K562 (cell line): Measurements from ENCODE around the gene AIM2. TPM values are rescaled to one million over a fixed set of nuclear protein-coding genes. Genes with fewer than 3 reads are reported as not detected.

Experiments
- ARID1B ChIP-seq: fragments of 450-650 bp; IDR thresholded peaks from 2 replicates; pipeline ENCODE4 v1.6.1; 2016; ENCODE audit warnings: antibody characterized with exemption, mild to moderate bottlenecking, inconsistent platforms
- CHD2 ChIP-seq: IDR thresholded peaks from 2 replicates; pipeline ENCODE4 v1.6.1; 2011; ENCODE audit warnings: low read depth, low read length
- HNRNPUL1 ChIP-seq: fragments of 200-400 bp; formaldehyde crosslinking; IDR thresholded peaks from 2 replicates; pipeline ENCODE4 v1.6.1; 2017; ENCODE audit warnings: low read length
- ILK ChIP-seq: fragments of 450-650 bp; IDR thresholded peaks from 2 replicates; pipeline ENCODE4 v1.6.1; 2016; ENCODE audit warnings: missing genetic modification characterization, low read depth, mild to moderate bottlenecking, missing compliant biosample characterization, moderate library complexity, borderline replicate concordance
- NFIX ChIP-seq: fragments of 250-450 bp; sonication (Bioruptor Pico); IDR thresholded peaks from 2 replicates; pipeline ENCODE4 v1.4.0; 2020; ENCODE audit warnings: low read depth, mild to moderate bottlenecking, moderate library complexity
- POU5F1 ChIP-seq: fragments of 150-350 bp; IDR thresholded peaks from 2 replicates; pipeline ENCODE4 v1.6.1; 2014; ENCODE audit warnings: borderline replicate concordance, low read length, low read depth, mild to moderate bottlenecking; ENCODE audit not compliant: partially characterized antibody
- PPARD ChIP-seq: fragments of 250-450 bp; sonication (Bioruptor Pico); IDR thresholded peaks from 2 replicates; pipeline ENCODE4 v1.8.0; 2022; ENCODE audit warnings: inconsistent platforms, mild to moderate bottlenecking, moderate library complexity
- PRMT5 ChIP-seq: sonication (generic); formaldehyde crosslinking; IDR thresholded peaks from 2 replicates; pipeline ENCODE4 v1.5.0; 2020; ENCODE audit warnings: missing genetic modification reagents
- PYGO2 ChIP-seq: fragments of 450-650 bp; IDR thresholded peaks from 2 replicates; pipeline ENCODE4 v1.6.1; 2016; ENCODE audit warnings: mild to moderate bottlenecking, missing genetic modification characterization, moderate library complexity, missing compliant biosample characterization
- SIX5 ChIP-seq, 2 experiments: IDR thresholded peaks; 2 replicates each; pipeline ENCODE4 v1.6.1; 2011; ENCODE audit warnings: low read length in 2 of 2, borderline replicate concordance in 1 of 2, low read depth in 1 of 2, mild to moderate bottlenecking in 1 of 2, moderate library complexity in 1 of 2; ENCODE audit not compliant: insufficient read depth in 1 of 2
- TCF3 ChIP-seq: sonication (generic); formaldehyde crosslinking; IDR thresholded peaks from 2 replicates; pipeline ENCODE4 v1.4.0; 2020; ENCODE audit warnings: mild to moderate bottlenecking, missing genetic modification reagents
- polyA plus RNA-seq, 8 experiments: library from polyadenylated mRNA; depleted of rRNA in 4 of 8; stranded (reverse) in 5 of 8; unstranded in 3 of 8; fragments of >200 nt; fragmentation: Nextera tagmentation in 2 of 8; fragmentation: Illumina TruSeq in 1 of 8; extraction: Ambion mirVana in 2 of 8; extraction: Trizol in 1 of 8; gene quantifications; 2 replicates each; pipeline versions ENCODE4 v1.2.1 to v1.2.3, GENCODE V29; 2011 to 2014; ENCODE audit warnings: inconsistent platforms in 1 of 8, missing spikeins in 1 of 8
- total RNA-seq, 7 experiments: library from RNA; depleted of rRNA in 6 of 7; stranded (reverse); fragments of >200 nt in 6 of 7; fragmentation: Illumina TruSeq in 2 of 7; extraction: Trizol in 2 of 7; gene quantifications; 2 replicates each; pipeline versions ENCODE4 v1.2.1 to v1.2.3, GENCODE V29; 2011 to 2021; ENCODE audit warnings: low replicate concordance in 1 of 7
- TF ChIP-seq, protein P1 (sequence below): fragments of 450-650 bp; IDR thresholded peaks from 2 replicates; pipeline ENCODE4 v1.6.1; 2016; ENCODE audit warnings: mild to moderate bottlenecking, moderate library complexity
- TF ChIP-seq, protein P2 (sequence below), 2 experiments: fragments of 200-800 bp in 1 of 2; sonication (Bioruptor generic) in 1 of 2; sonication (generic) in 1 of 2; formaldehyde crosslinking in 1 of 2; IDR thresholded peaks in 1 of 2; conservative IDR thresholded peaks in 1 of 2; 2 replicates each; pipeline versions ENCODE4 v1.5.0 to v1.6.1; 2016 to 2020; ENCODE audit warnings: missing compliant biosample characterization in 1 of 2, missing genetic modification characterization in 1 of 2, missing genetic modification reagents in 1 of 2

The AIM2 gene
- total and polyA plus RNA-seq, 9 of the 15 experiments (the other 6 are each of a cell fraction or from before 2014, with no cell fraction given): 0.10 to 0.95 (median 0.22) TPM

DNA sequence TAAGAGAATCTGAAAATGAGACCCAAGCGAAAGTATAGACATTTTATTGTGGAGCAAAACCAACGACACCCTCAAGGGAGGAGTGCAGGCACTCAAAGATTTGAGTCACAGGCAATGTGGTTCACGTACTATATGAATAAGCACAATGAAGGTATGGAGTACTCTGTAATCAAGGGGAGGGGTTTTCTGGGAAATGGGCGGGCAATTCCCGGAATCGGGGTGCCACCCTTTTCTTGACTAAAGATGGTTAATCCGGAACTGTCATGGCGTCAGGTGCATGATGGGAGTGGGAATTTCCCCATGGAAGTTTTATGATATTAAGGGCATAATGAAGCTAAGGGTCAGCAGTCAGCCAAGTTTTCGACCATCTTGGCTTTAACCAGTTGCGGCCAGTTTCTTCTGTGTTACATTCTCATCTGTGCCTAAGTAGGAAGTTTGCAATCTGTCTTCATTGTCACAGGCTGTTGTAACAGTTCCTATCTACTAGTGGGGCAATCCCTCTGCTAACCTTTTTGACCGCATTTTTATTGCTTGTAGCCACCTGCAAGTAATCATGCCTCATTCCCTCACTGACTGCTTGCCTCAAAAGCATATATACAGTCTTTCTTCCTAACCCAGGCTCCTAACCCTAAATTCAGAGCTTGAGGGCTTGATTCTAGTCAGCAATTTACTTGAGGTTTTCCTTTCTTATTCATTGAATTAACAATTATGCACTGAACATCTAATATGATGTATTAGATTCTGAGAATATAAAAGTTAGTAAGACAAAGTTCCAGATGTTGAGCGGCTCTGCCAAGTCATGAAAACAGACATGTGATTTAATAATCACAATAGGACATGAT, 775 bp upstream of the AIM2 start (continued):
- TF ChIP-seq, protein P1, sequence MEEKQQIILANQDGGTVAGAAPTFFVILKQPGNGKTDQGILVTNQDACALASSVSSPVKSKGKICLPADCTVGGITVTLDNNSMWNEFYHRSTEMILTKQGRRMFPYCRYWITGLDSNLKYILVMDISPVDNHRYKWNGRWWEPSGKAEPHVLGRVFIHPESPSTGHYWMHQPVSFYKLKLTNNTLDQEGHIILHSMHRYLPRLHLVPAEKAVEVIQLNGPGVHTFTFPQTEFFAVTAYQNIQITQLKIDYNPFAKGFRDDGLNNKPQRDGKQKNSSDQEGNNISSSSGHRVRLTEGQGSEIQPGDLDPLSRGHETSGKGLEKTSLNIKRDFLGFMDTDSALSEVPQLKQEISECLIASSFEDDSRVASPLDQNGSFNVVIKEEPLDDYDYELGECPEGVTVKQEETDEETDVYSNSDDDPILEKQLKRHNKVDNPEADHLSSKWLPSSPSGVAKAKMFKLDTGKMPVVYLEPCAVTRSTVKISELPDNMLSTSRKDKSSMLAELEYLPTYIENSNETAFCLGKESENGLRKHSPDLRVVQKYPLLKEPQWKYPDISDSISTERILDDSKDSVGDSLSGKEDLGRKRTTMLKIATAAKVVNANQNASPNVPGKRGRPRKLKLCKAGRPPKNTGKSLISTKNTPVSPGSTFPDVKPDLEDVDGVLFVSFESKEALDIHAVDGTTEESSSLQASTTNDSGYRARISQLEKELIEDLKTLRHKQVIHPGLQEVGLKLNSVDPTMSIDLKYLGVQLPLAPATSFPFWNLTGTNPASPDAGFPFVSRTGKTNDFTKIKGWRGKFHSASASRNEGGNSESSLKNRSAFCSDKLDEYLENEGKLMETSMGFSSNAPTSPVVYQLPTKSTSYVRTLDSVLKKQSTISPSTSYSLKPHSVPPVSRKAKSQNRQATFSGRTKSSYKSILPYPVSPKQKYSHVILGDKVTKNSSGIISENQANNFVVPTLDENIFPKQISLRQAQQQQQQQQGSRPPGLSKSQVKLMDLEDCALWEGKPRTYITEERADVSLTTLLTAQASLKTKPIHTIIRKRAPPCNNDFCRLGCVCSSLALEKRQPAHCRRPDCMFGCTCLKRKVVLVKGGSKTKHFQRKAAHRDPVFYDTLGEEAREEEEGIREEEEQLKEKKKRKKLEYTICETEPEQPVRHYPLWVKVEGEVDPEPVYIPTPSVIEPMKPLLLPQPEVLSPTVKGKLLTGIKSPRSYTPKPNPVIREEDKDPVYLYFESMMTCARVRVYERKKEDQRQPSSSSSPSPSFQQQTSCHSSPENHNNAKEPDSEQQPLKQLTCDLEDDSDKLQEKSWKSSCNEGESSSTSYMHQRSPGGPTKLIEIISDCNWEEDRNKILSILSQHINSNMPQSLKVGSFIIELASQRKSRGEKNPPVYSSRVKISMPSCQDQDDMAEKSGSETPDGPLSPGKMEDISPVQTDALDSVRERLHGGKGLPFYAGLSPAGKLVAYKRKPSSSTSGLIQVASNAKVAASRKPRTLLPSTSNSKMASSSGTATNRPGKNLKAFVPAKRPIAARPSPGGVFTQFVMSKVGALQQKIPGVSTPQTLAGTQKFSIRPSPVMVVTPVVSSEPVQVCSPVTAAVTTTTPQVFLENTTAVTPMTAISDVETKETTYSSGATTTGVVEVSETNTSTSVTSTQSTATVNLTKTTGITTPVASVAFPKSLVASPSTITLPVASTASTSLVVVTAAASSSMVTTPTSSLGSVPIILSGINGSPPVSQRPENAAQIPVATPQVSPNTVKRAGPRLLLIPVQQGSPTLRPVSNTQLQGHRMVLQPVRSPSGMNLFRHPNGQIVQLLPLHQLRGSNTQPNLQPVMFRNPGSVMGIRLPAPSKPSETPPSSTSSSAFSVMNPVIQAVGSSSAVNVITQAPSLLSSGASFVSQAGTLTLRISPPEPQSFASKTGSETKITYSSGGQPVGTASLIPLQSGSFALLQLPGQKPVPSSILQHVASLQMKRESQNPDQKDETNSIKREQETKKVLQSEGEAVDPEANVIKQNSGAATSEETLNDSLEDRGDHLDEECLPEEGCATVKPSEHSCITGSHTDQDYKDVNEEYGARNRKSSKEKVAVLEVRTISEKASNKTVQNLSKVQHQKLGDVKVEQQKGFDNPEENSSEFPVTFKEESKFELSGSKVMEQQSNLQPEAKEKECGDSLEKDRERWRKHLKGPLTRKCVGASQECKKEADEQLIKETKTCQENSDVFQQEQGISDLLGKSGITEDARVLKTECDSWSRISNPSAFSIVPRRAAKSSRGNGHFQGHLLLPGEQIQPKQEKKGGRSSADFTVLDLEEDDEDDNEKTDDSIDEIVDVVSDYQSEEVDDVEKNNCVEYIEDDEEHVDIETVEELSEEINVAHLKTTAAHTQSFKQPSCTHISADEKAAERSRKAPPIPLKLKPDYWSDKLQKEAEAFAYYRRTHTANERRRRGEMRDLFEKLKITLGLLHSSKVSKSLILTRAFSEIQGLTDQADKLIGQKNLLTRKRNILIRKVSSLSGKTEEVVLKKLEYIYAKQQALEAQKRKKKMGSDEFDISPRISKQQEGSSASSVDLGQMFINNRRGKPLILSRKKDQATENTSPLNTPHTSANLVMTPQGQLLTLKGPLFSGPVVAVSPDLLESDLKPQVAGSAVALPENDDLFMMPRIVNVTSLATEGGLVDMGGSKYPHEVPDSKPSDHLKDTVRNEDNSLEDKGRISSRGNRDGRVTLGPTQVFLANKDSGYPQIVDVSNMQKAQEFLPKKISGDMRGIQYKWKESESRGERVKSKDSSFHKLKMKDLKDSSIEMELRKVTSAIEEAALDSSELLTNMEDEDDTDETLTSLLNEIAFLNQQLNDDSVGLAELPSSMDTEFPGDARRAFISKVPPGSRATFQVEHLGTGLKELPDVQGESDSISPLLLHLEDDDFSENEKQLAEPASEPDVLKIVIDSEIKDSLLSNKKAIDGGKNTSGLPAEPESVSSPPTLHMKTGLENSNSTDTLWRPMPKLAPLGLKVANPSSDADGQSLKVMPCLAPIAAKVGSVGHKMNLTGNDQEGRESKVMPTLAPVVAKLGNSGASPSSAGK: peak; percentile 42; the same call in 1 of the 2 replicates
- TF ChIP-seq, protein P2, sequence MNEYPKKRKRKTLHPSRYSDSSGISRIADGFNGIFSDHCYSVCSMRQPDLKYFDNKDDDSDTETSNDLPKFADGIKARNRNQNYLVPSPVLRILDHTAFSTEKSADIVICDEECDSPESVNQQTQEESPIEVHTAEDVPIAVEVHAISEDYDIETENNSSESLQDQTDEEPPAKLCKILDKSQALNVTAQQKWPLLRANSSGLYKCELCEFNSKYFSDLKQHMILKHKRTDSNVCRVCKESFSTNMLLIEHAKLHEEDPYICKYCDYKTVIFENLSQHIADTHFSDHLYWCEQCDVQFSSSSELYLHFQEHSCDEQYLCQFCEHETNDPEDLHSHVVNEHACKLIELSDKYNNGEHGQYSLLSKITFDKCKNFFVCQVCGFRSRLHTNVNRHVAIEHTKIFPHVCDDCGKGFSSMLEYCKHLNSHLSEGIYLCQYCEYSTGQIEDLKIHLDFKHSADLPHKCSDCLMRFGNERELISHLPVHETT (CRISPR knock-in tag; conservative IDR thresholded peaks at IDR 0.05 in 1 of 2, IDR thresholded peaks at IDR 0.05 in 1 of 2): peak in 1 of 2 experiments; percentile 80; a peak in 2 of 4 replicates
- TF ChIP-seq SIX5 (IDR thresholded peaks at IDR 0.05; ENCODE audit: borderline replicate concordance in 1 of 2, insufficient read depth in 1 of 2, low read depth in 1 of 2, low read length in 2 of 2): peak; percentile 38 to 63; a peak in 3 of 4 replicates
- TF ChIP-seq POU5F1: no peak
- TF ChIP-seq HNRNPUL1: no peak
- peak; percentile 72; the same call in 1 of the 2 replicates for TF ChIP-seq ARID1B
- no peak for TF ChIP-seq ILK (tag)
- no peak for TF ChIP-seq NFIX (CRISPR knock-in tag)
- no peak for TF ChIP-seq TCF3
- no peak for TF ChIP-seq PRMT5
- no peak for TF ChIP-seq PPARD (CRISPR knock-in tag)
- no peak for TF ChIP-seq CHD2
- no peak for TF ChIP-seq PYGO2 (tag)
